Frontal cortex (tissue), 4 donors: ENCODE measurements around the gene CLIP2. TPM values are rescaled to one million over a fixed set of nuclear protein-coding genes. Genes with fewer than 3 reads are reported as not detected.

Source experiments
- DNase-seq, 2 donors: peaks; one replicate each; pipeline ENCODE4 v3.0.0; 2012; ENCODE audit warnings: low spot score in 2 of 2
- FAIRE-seq: peaks from 2 replicates; lab custom pipeline; 2012; peaks lifted over from hg19 to GRCh38; lab: Jason Lieb, UNC
- total RNA-seq: library from RNA; depleted of rRNA; stranded (reverse); fragments of >200 nt; gene quantifications from one replicate; pipeline ENCODE4 v1.2.3, GENCODE V29; 2014
- donor health status: control.
- donor health status: control.
- donor health status: control.

CLIP2 gene
- total RNA-seq, 1 donor from 2014 or later = 113 TPM

- DNase-seq (peak in 1 of 2 donors; percentile 65), FAIRE-seq (no peak)
These were observed 165.1 kb downstream of the CLIP2 start for GRCh38 chr7:74454021-74454924.

DNA sequence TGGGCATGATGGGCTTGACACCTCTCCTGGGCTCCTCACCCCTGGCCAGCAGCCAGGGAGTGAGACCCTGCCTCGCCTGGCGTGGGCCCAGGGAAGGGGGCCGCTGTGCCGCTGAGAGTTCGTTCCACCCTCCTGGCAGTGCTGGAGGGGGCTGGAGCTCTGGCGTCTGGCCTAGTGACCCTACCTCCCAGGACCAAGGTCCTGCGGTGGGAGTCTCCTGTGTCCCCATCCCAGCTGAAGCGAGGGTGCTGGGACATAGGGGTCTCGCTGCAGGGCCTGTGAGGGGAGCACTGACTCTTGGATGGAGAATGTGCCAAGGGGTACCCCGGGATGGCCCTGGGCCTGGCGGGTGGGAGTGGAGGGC lies 165.7 kb downstream of the CLIP2 start:
- FAIRE-seq = no peak
- DNase-seq = no peak

DNA sequence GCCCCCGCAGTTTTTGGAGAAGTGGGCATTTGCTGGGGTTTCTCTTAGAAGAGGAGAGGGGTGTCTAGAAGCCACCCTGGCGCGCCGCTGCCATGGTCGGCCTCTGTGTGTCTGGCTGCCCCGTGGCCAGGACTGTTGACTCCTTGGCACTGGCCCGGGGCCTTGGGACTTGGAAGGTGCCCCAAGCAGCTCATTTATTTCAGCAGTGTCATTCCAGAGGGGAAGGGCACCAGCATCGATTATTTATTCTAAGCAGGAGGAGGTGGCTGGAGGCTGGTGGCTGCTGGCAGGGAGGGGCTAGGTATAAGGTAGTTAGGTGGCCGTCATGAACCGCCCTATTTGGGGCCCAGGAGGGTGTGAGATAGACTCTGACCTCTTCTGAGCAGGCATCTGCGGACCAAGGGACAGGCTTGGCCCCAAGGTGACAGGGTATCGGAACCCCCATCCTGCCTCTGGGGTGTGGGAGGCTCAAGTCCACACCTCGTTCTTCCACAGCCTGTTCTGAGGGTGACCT lies 166.1 kb downstream of the CLIP2 start:
- no peak for FAIRE-seq
- DNase-seq = no peak

Other genes with a start within 250 kb of the CLIP2 start
- 15.5 TPM for gene LIMK1, start 205.6 kb upstream of the CLIP2 start, total RNA-seq
- 132 TPM for gene EIF4H, start 115.1 kb upstream of the CLIP2 start, total RNA-seq
- gene LAT2, start 79.4 kb upstream of the CLIP2 start, total RNA-seq = 3.3 TPM
- gene RFC2, start 35.0 kb upstream of the CLIP2 start, total RNA-seq = 22.4 TPM
- gene GTF2IRD1, start 164.5 kb downstream of the CLIP2 start, total RNA-seq = 19.2 TPM